Hematopoietic multipotent progenitor cell (in vitro differentiated cells): ENCODE data around the gene ATPAF2. TPM values are rescaled to one million over a fixed set of nuclear protein-coding genes. Genes with fewer than 3 reads are reported as not detected.
A peak's percentile ranks its signal among the peaks of the same experiment; 100 is the strongest.
"Not testable (repeated sequence)": the region's sequence is repeated elsewhere in the genome, so short reads cannot be mapped to it uniquely, and the experiment has no call there.

Experiments
- DNase-seq, 3 donors: peaks; one replicate each; pipeline ENCODE4 v3.0.0-alpha.2; 2011 to 2015; ENCODE audit warnings: low read depth in 2 of 3, low spot score in 2 of 3
- total RNA-seq: library from RNA; depleted of rRNA; stranded (reverse); fragments of >200 nt; gene quantifications from one replicate; pipeline ENCODE4 v1.2.3, GENCODE V29; 2012

ATPAF2 gene
- total RNA-seq, 1 donor, result 40.1 TPM

- DNase-seq, result no peak
Measured at GRCh38 chr17:18014006-18014405, 25.0 kb downstream of the ATPAF2 start.

GRCh38 chr17:18011286-18011685 lies 27.7 kb downstream of the ATPAF2 start:
- DNase-seq, result no peak

GRCh38 chr17:18009609-18010420 lies 29.2 kb downstream of the ATPAF2 start:
- DNase-seq, result no peak

- DNase-seq, result no peak
Measured at GRCh38 chr17:18008496-18009268, 30.3 kb downstream of the ATPAF2 start.

- DNase-seq, result no peak
Measured at GRCh38 chr17:18006495-18007239, 32.3 kb downstream of the ATPAF2 start.

- no peak for DNase-seq
Measured at GRCh38 chr17:18005496-18005895, 33.5 kb downstream of the ATPAF2 start.

GRCh38 chr17:18004884-18005305 lies 34.1 kb downstream of the ATPAF2 start:
- DNase-seq, result no peak

GRCh38 chr17:18004345-18004744 lies 34.6 kb downstream of the ATPAF2 start:
- no peak for DNase-seq

GRCh38 chr17:18002171-18002570 lies 36.8 kb downstream of the ATPAF2 start:
- no peak for DNase-seq

GRCh38 chr17:18000030-18000408 lies 38.9 kb downstream of the ATPAF2 start:
- no peak for DNase-seq

- DNase-seq, result no peak
Measured at GRCh38 chr17:17999364-18000029, 39.5 kb downstream of the ATPAF2 start.

GRCh38 chr17:17998934-17999333 lies 40.0 kb downstream of the ATPAF2 start:
- DNase-seq, result no peak

GRCh38 chr17:17995887-17996286 lies 43.1 kb downstream of the ATPAF2 start:
- not testable (repeated sequence) for DNase-seq

GRCh38 chr17:17994271-17995069 lies 44.5 kb downstream of the ATPAF2 start:
- DNase-seq, result peak in 2 of 3 donors; percentile 29 to 51

- DNase-seq, result no peak
Measured at GRCh38 chr17:17993852-17994251, 45.1 kb downstream of the ATPAF2 start.

GRCh38 chr17:17993366-17993765 lies 45.6 kb downstream of the ATPAF2 start:
- no peak for DNase-seq

GRCh38 chr17:17990282-17990681 lies 48.7 kb downstream of the ATPAF2 start:
- no peak for DNase-seq

GRCh38 chr17:17989618-17990017 lies 49.4 kb downstream of the ATPAF2 start:
- no peak for DNase-seq

GRCh38 chr17:17989081-17989480 lies 49.9 kb downstream of the ATPAF2 start:
- no peak for DNase-seq

- DNase-seq, result no peak
Measured at GRCh38 chr17:17988427-17988945, 50.5 kb downstream of the ATPAF2 start.
